Suprapubic skin (tissue), 4 donors: ENCODE results near the gene ANLN.

Source experiments
- CTCF ChIP-seq, 2 donors: fragments of 200-600 bp in 1 of 2; fragments of 450-650 bp in 1 of 2; sonication (generic) in 1 of 2; IDR thresholded peaks; one replicate each; pipeline ENCODE4 v1.5.1; 2016 to 2019; ENCODE audit warnings: antibody characterized with exemption in 2 of 2, mild to moderate bottlenecking in 1 of 2, moderate library complexity in 1 of 2
- EP300 ChIP-seq: sonication (generic); formaldehyde crosslinking; IDR thresholded peaks from one replicate; pipeline ENCODE4 v1.6.1; 2017; ENCODE audit warnings: antibody characterized with exemption
- POLR2A ChIP-seq, 2 donors: fragments of 450-650 bp; IDR thresholded peaks; one replicate each; pipeline ENCODE4 v1.6.1; 2017; ENCODE audit warnings: antibody characterized with exemption in 2 of 2, mild to moderate bottlenecking in 2 of 2, moderate library complexity in 2 of 2
- POLR2AphosphoS5 ChIP-seq, 3 donors: sonication (generic); formaldehyde crosslinking; IDR thresholded peaks; one replicate each; pipeline ENCODE4 v1.6.1; 2017; ENCODE audit warnings: antibody characterized with exemption in 3 of 3

GRCh38 chr7:36490419-36490830, 100.8 kb downstream of the ANLN start:
- TF ChIP-seq POLR2AphosphoS5 (IDR thresholded peaks at IDR 0.05) (no peak), CTCF (IDR thresholded peaks at IDR 0.05) (no peak), POLR2A (IDR thresholded peaks at IDR 0.05) (no peak), EP300 (no peak)
